T-helper 1 cell treated with Interleukin-12 subunit alpha and Interleukin-12 subunit beta and Interleukin-4 antibody, amounts not matched to agents 30 μg/mL and 1 μg/mL, for 36 hours (primary cell): ENCODE data around the gene CHKA.
A peak's percentile ranks its signal among the peaks of the same experiment; 100 is the strongest.

Experiments
- H3K27ac Mint-ChIP-seq: one replicate; pipeline ENCODE4 v1.8.0; 2021; ENCODE audit warnings: mild to moderate bottlenecking, mixed read lengths
- H3K27me3 Mint-ChIP-seq: one replicate; pipeline ENCODE4 v1.8.0; 2021; ENCODE audit warnings: low read depth, mixed read lengths
- H3K36me3 Mint-ChIP-seq: one replicate; pipeline ENCODE4 v1.8.0; 2021; ENCODE audit warnings: low read depth, mixed read lengths
- H3K4me1 Mint-ChIP-seq: one replicate; pipeline ENCODE4 v1.8.0; 2021; ENCODE audit warnings: low read depth, mixed read lengths
- H3K4me3 Mint-ChIP-seq: one replicate; pipeline ENCODE4 v1.8.0; 2021; ENCODE audit warnings: mild to moderate bottlenecking, moderate library complexity, mixed read lengths
- H3K9me3 Mint-ChIP-seq: one replicate; pipeline ENCODE4 v1.8.0; 2021; ENCODE audit warnings: mixed read lengths

Gene CHKA

GRCh38 chr11:68135161-68135560, 14.0 kb upstream of the CHKA start:
- Mint-ChIP-seq H3K9me3 (peaks cover 27% of the 10 kb centered on the region), H3K36me3 (peaks cover 2% of the 10 kb centered on the region), H3K4me3 (no peak overlapping the region), H3K4me1 (no peaks in the 10 kb centered on the region), H3K27me3 (peaks cover 6% of the 10 kb centered on the region), H3K27ac (no peak overlapping the region)

GRCh38 chr11:68133761-68134160, 12.6 kb upstream of the CHKA start:
- Mint-ChIP-seq H3K4me3 (no peak overlapping the region), H3K36me3 (peaks cover 2% of the 10 kb centered on the region), H3K27me3 (peaks cover 18% of the 10 kb centered on the region), H3K9me3 (peaks cover 27% of the 10 kb centered on the region), H3K27ac (no peak overlapping the region), H3K4me1 (no peaks in the 10 kb centered on the region)

GRCh38 chr11:68130121-68130520, 8.9 kb upstream of the CHKA start:
- Mint-ChIP-seq H3K9me3 (peaks cover 25% of the 10 kb centered on the region), H3K27me3 (peaks cover 32% of the 10 kb centered on the region), H3K27ac (no peak overlapping the region), H3K4me1 (no peaks in the 10 kb centered on the region), H3K36me3 (peaks cover 2% of the 10 kb centered on the region), H3K4me3 (no peak overlapping the region)

- H3K27me3 Mint-ChIP-seq = peaks cover 38% of the 10 kb centered on the region
- no peak overlapping the region for H3K27ac Mint-ChIP-seq
- H3K36me3 Mint-ChIP-seq = peaks cover under 1% of the 10 kb centered on the region
- H3K4me3 Mint-ChIP-seq = no peak overlapping the region
- peaks cover 14% of the 10 kb centered on the region for H3K9me3 Mint-ChIP-seq
- no peaks in the 10 kb centered on the region for H3K4me1 Mint-ChIP-seq
These were observed 7.6 kb upstream of the CHKA start for GRCh38 chr11:68128682-68129327.

GRCh38 chr11:68127714-68128681, 6.8 kb upstream of the CHKA start:
- Mint-ChIP-seq H3K27ac (no peak overlapping the region), H3K9me3 (peaks cover 11% of the 10 kb centered on the region), H3K27me3 (peaks cover 39% of the 10 kb centered on the region), H3K4me3 (no peak overlapping the region), H3K36me3 (no peaks in the 10 kb centered on the region), H3K4me1 (no peaks in the 10 kb centered on the region)

GRCh38 chr11:68125164-68125563, 4.0 kb upstream of the CHKA start:
- Mint-ChIP-seq H3K9me3 (no peaks in the 10 kb centered on the region), H3K4me3 (no peak overlapping the region), H3K27me3 (peaks cover 41% of the 10 kb centered on the region), H3K36me3 (peaks cover under 1% of the 10 kb centered on the region), H3K4me1 (peaks cover 3% of the 10 kb centered on the region), H3K27ac (no peak overlapping the region)

- Mint-ChIP-seq H3K27me3 (peaks cover 28% of the 10 kb centered on the region), H3K4me3 (no peak overlapping the region), H3K4me1 (peaks cover 4% of the 10 kb centered on the region), H3K9me3 (no peaks in the 10 kb centered on the region), H3K36me3 (peaks cover 1% of the 10 kb centered on the region), H3K27ac (no peak overlapping the region)
These were observed 1.9 kb upstream of the CHKA start for GRCh38 chr11:68122936-68123539.

GRCh38 chr11:68120273-68121066, 718 bp downstream of the CHKA start:
- Mint-ChIP-seq H3K27ac (peak overlapping the region; percentile 75), H3K36me3 (peaks cover 1% of the 10 kb centered on the region), H3K4me3 (peak overlapping the region; percentile 76), H3K27me3 (peaks cover 10% of the 10 kb centered on the region), H3K9me3 (no peaks in the 10 kb centered on the region), H3K4me1 (peaks cover 4% of the 10 kb centered on the region)

- no peak overlapping the region for H3K4me3 Mint-ChIP-seq
- H3K27ac Mint-ChIP-seq = no peak overlapping the region
- peaks cover 4% of the 10 kb centered on the region for H3K4me1 Mint-ChIP-seq
- H3K9me3 Mint-ChIP-seq = no peaks in the 10 kb centered on the region
- H3K36me3 Mint-ChIP-seq = peaks cover 1% of the 10 kb centered on the region
- H3K27me3 Mint-ChIP-seq = peaks cover 5% of the 10 kb centered on the region
These were observed 2.3 kb downstream of the CHKA start for GRCh38 chr11:68118706-68119448.

- Mint-ChIP-seq H3K36me3 (peaks cover 1% of the 10 kb centered on the region), H3K27ac (no peak overlapping the region), H3K27me3 (peaks cover 3% of the 10 kb centered on the region), H3K4me3 (no peak overlapping the region), H3K9me3 (no peaks in the 10 kb centered on the region), H3K4me1 (peaks cover 4% of the 10 kb centered on the region)
These were observed 3.2 kb downstream of the CHKA start for GRCh38 chr11:68117853-68118470.

GRCh38 chr11:68116974-68117373, 4.2 kb downstream of the CHKA start:
- peaks cover 1% of the 10 kb centered on the region for H3K36me3 Mint-ChIP-seq
- peaks cover 3% of the 10 kb centered on the region for H3K27me3 Mint-ChIP-seq
- no peaks in the 10 kb centered on the region for H3K9me3 Mint-ChIP-seq

GRCh38 chr11:68116126-68116525, 5.1 kb downstream of the CHKA start:
- Mint-ChIP-seq H3K36me3 (peaks cover 1% of the 10 kb centered on the region), H3K4me3 (no peak overlapping the region), H3K9me3 (no peaks in the 10 kb centered on the region), H3K27ac (no peak overlapping the region), H3K4me1 (peaks cover 2% of the 10 kb centered on the region), H3K27me3 (peaks cover 3% of the 10 kb centered on the region)

More at GRCh38 chr11:68116974-68117373, 4.2 kb downstream of the CHKA start:
- H3K4me1 Mint-ChIP-seq = peaks cover 2% of the 10 kb centered on the region
- no peak overlapping the region for H3K27ac Mint-ChIP-seq
- H3K4me3 Mint-ChIP-seq = no peak overlapping the region

GRCh38 chr11:68115285-68115684, 5.9 kb downstream of the CHKA start:
- H3K27ac Mint-ChIP-seq = no peak overlapping the region
- H3K4me1 Mint-ChIP-seq = peaks cover 2% of the 10 kb centered on the region
- H3K36me3 Mint-ChIP-seq = peaks cover 1% of the 10 kb centered on the region
- no peak overlapping the region for H3K4me3 Mint-ChIP-seq
- H3K27me3 Mint-ChIP-seq = peaks cover 2% of the 10 kb centered on the region
- H3K9me3 Mint-ChIP-seq = no peaks in the 10 kb centered on the region
